ENCODE results near the gene KCTD16. TPM values are rescaled to one million over a fixed set of nuclear protein-coding genes. Genes with fewer than 3 reads are reported as not detected.
A peak's percentile ranks its signal among the peaks of the same experiment; 100 is the strongest.

KCTD16 gene
- total and polyA plus RNA-seq, 12 donors, result 0.02 to 0.42 (median 0.10) TPM; not detected in 2

DNA sequence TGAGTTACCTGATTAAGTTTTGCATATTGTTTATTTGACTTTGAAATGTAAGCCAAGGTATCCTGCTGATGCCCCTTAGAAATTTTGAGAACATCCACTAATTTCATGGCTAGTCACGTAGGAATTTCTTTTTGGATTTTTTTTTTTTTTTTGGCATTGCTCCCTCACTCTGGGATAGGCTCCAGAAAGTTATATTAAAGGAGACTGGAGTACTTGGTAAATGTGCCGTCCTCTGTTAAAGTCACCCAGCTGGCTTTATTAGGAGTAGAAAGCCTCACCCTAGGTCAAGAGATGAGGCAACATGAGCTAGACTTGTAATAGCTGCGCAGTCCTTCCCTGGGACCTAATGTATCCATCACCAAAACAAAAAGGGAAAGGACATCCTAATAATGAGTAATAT lies 3.1 kb downstream of the KCTD16 start:
- DNase-seq (no peak), ATAC-seq (no peak)
- Histone ChIP-seq H3K27me3 (peaks cover 0 to 9% (median 0%) of the 10 kb centered on the region in 7 donors), H3K27ac (no peak overlapping the region), H3K36me3 (peaks cover 0 to 4% (median 0%) of the 10 kb centered on the region in 9 donors), H3K4me1 (peaks cover 0 to 17% (median 10%) of the 10 kb centered on the region in 9 donors), H3K4me3 (no peak overlapping the region), H3K9me3 (no peaks in the 10 kb centered on the region)
- WGBS, 2 donors, result 33 to 38% methylated on average over 3 of the region's 3 CpGs
- TF ChIP-seq, protein P1, sequence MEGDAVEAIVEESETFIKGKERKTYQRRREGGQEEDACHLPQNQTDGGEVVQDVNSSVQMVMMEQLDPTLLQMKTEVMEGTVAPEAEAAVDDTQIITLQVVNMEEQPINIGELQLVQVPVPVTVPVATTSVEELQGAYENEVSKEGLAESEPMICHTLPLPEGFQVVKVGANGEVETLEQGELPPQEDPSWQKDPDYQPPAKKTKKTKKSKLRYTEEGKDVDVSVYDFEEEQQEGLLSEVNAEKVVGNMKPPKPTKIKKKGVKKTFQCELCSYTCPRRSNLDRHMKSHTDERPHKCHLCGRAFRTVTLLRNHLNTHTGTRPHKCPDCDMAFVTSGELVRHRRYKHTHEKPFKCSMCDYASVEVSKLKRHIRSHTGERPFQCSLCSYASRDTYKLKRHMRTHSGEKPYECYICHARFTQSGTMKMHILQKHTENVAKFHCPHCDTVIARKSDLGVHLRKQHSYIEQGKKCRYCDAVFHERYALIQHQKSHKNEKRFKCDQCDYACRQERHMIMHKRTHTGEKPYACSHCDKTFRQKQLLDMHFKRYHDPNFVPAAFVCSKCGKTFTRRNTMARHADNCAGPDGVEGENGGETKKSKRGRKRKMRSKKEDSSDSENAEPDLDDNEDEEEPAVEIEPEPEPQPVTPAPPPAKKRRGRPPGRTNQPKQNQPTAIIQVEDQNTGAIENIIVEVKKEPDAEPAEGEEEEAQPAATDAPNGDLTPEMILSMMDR (IDR thresholded peaks at IDR 0.05), result no peak
- intact Hi-C loops (cut with DNase I), result no loop called here

DNA sequence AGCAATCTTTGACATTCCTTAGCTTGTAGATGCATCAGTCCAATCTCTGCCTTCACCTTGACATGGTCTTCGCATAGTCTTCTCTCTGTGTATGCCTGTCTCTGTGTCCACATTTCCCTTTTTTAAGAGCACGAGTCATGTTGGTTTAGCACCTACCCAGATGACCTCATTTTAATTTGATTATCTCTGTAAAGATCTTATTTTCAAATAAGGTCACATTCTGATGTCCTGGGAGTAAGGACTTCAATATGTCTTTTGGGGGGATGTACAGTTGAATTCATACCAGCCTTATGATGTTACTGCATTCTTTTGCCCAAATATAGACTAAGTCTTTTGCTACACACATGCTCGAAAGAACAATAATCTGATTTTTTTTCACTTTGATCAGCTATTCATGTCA lies 6.9 kb downstream of the KCTD16 start:
- Histone ChIP-seq H3K4me1 (no peaks in the 10 kb centered on the region), H3K27me3 (peaks cover 0 to 9% (median 0%) of the 10 kb centered on the region in 7 donors), H3K4me3 (no peak overlapping the region), H3K9me3 (no peaks in the 10 kb centered on the region), H3K36me3 (no peaks in the 10 kb centered on the region), H3K27ac (no peak overlapping the region)
- TF ChIP-seq, protein P1 (IDR thresholded peaks at IDR 0.05), result no peak
- ATAC-seq (no peak), DNase-seq (no peak)
- intact Hi-C loops (cut with DNase I), result no loop called here
- 81 to 90% methylated on average over 3 of the region's 3 CpGs for WGBS, 2 donors

DNA sequence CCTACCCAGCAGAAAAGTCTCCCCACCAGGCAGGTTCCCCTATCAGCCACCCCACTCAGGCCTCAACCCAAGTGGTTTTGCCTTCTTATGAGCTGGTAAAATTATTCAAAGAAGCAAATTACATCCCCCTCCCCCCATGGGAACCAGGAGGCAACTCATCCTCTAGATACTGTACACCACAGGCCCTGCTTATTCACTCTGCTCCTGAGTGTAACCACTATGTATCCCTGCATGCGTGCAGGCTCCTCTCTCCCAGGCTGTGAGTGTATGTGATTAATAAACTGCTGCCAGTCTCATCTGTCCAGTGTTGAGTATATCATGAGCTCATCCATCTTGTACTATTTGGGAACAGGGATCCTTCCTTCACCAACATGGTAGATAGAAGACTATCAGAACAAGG lies 8.6 kb downstream of the KCTD16 start:
- H3K4me3 ChIP-seq, result no peak overlapping the region
- no peaks in the 10 kb centered on the region for H3K36me3 ChIP-seq
- no peak overlapping the region for H3K27ac ChIP-seq
- intact Hi-C loops (cut with DNase I), result no loop called here
- WGBS, 2 donors, result 96 to 97% methylated on average over 1 of the region's 1 CpG
- ATAC-seq (no peak), DNase-seq (no peak)
- H3K9me3 ChIP-seq, result no peaks in the 10 kb centered on the region
- peaks cover 0 to 8% (median 0%) of the 10 kb centered on the region in 7 donors for H3K27me3 ChIP-seq
- TF ChIP-seq, protein P1 (IDR thresholded peaks at IDR 0.05), result no peak
- peaks cover 0 to 6% (median 0%) of the 10 kb centered on the region in 9 donors for H3K4me1 ChIP-seq

DNA sequence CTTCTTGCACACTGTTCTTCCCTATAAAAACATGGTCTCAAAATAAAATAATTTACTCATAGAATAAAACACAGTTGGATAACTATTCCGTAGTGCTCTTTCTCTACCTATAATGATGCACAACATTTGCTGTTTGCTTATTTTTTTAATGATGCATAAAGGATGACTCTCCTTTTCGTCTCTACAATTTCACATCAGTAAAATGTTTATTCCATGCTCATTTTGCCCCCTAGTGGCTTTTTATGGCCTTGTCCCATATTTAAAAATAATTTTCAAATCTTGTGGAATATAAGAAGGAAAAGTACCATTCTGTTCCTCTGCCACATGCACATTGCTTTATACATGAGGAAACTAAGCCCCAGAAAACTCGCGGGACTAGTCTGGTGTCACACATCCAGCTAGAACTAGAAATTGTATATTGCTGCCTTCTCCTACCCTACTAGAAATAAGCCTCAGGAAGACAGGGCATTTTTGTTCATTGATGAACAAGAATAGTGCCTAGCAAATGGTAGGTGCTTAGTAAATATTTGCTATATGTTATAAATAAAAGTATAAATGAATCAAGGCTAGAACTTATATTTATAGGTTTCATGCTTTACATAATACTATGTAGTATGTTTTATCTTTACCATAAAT lies 12.7 kb downstream of the KCTD16 start:
- Histone ChIP-seq H3K36me3 (no peaks in the 10 kb centered on the region), H3K27me3 (peaks cover 0 to 4% (median 0%) of the 10 kb centered on the region in 7 donors), H3K4me3 (no peak overlapping the region), H3K4me1 (peaks cover 0 to 23% (median 6%) of the 10 kb centered on the region in 9 donors), H3K9me3 (no peaks in the 10 kb centered on the region), H3K27ac (no peak overlapping the region)
- ATAC-seq (no peak), DNase-seq (no peak)
- TF ChIP-seq, protein P1 (IDR thresholded peaks at IDR 0.05), result peak; percentile 42 to 79 (median 73)
- intact Hi-C loops (cut with DNase I), result no loop called here
- WGBS, 2 donors, result 13 to 22% methylated on average over 4 of the region's 4 CpGs

Data from heart right ventricle (tissue), 16 donors.